ENCODE results near the gene XCR1. TPM values are rescaled to one million over a fixed set of nuclear protein-coding genes. Genes with fewer than 3 reads are reported as not detected.

XCR1 gene
- polyA plus RNA-seq, 6 donors from 2014 or later: not detected

- Mint-ChIP-seq H3K27me3 (no peaks in the 10 kb centered on the region), H3K36me3 (peaks cover 13 to 21% of the 10 kb centered on the region in 2 donors), H3K9me3 (no peaks in the 10 kb centered on the region), H3K4me1 (peaks cover 8 to 20% (median 15%) of the 10 kb centered on the region in 3 donors), H3K27ac (peak overlapping the region in 1 of 6 donors; percentile 47), H3K4me3 (no peak overlapping the region)
- no peak for DNase-seq
- no peak for ATAC-seq (ENCODE audit: low read depth in 2 of 2)
These were observed 59.1 kb downstream of the XCR1 start for GRCh38 chr3:45968149-45968548.

GRCh38 chr3:45967724-45968123, 59.6 kb downstream of the XCR1 start:
- no peak for DNase-seq
- H3K36me3 Mint-ChIP-seq: peaks cover 13 to 26% of the 10 kb centered on the region in 2 donors
- H3K4me1 Mint-ChIP-seq: peaks cover 8 to 15% (median 12%) of the 10 kb centered on the region in 3 donors
- H3K4me3 Mint-ChIP-seq: no peak overlapping the region
- ATAC-seq (ENCODE audit: low read depth in 2 of 2): no peak
- no peaks in the 10 kb centered on the region for H3K9me3 Mint-ChIP-seq
- H3K27ac Mint-ChIP-seq: peak overlapping the region in 2 of 6 donors; percentile 63 to 64
- no peaks in the 10 kb centered on the region for H3K27me3 Mint-ChIP-seq

Other genes with a start within 250 kb of the XCR1 start
- gene SLC6A20, start 230.9 kb downstream of the XCR1 start, polyA plus RNA-seq (ENCODE audit: low read depth in 6 of 6): under 1 TPM in 1 of 6 donors, not detected in 5; 0.93 TPM
- 10 to 100 TPM in 5 of 6 donors, 1 to 10 TPM in 1; 3.9 to 15.7 (median 13.9) TPM for gene LZTFL1, start 185.4 kb downstream of the XCR1 start, polyA plus RNA-seq (ENCODE audit: low read depth in 6 of 6)
- gene CCR9, start 140.9 kb downstream of the XCR1 start, polyA plus RNA-seq (ENCODE audit: low read depth in 6 of 6): 1 to 10 TPM in 5 of 6 donors, under 1 TPM in 1; 0.77 to 4.5 (median 1.8) TPM
- gene CXCR6, start 84.0 kb downstream of the XCR1 start, polyA plus RNA-seq (ENCODE audit: low read depth in 6 of 6): under 1 TPM in 5 of 6 donors, not detected in 1; 0.12 to 0.73 (median 0.27) TPM
- 1 to 10 TPM in 3 of 6 donors, under 1 TPM in 2, not detected in 1; 0.90 to 5.1 (median 1.2) TPM for gene FYCO1, start 31.7 kb downstream of the XCR1 start, polyA plus RNA-seq (ENCODE audit: low read depth in 6 of 6)
- under 1 TPM; 0.09 to 0.93 (median 0.35) TPM for gene CCR1, start 180.8 kb upstream of the XCR1 start, polyA plus RNA-seq (ENCODE audit: low read depth in 6 of 6)
- gene CCR3, start 215.0 kb upstream of the XCR1 start, polyA plus RNA-seq (ENCODE audit: low read depth in 6 of 6): under 1 TPM in 2 of 6 donors, not detected in 4; 0.57 to 0.90 TPM

Data from naive B cell (primary cell).